AG04450 (cell line): ENCODE results near the gene MAD1L1. TPM values are rescaled to one million over a fixed set of nuclear protein-coding genes. Genes with fewer than 3 reads are reported as not detected.
"Not testable (repeated sequence)": the region's sequence is repeated elsewhere in the genome, so short reads cannot be mapped to it uniquely, and the experiment has no call there.

Source experiments
- CTCF ChIA-PET: fragments of 300-600, 350-600 bp; formaldehyde crosslinking; extraction: SDS; loops from one replicate; lab custom pipeline; 2022; ENCODE audit warnings: antibody characterized with exemption, inconsistent platforms; lab: Charles Lee
- POLR2A ChIA-PET: fragments of 350-600 bp; formaldehyde crosslinking; extraction: SDS; loops from one replicate; lab custom pipeline; 2021; ENCODE audit warnings: antibody characterized with exemption, inconsistent platforms; lab: Yijun Ruan, JAX
- DNase-seq: peaks from one replicate; pipeline ENCODE4 v3.0.0-alpha.2; 2011; ENCODE audit warnings: low read depth, low spot score
- H3K27ac ChIP-seq: one replicate; pipeline ENCODE4 v1.5.1; 2012; ENCODE audit warnings: low read depth, low read length, control low read depth
- H3K27me3 ChIP-seq: one replicate; pipeline ENCODE4 v1.6.0; 2012; ENCODE audit warnings: low read length; ENCODE audit not compliant: control insufficient read depth, insufficient read depth
- H3K4me3 ChIP-seq: 2 replicates; pipeline ENCODE4 v1.5.1; 2011; ENCODE audit warnings: mild to moderate bottlenecking, low read depth, low read length, control low read depth
- H3K9me3 ChIP-seq: 2 replicates; pipeline ENCODE4 v1.5.1; 2012; ENCODE audit warnings: low read length; ENCODE audit not compliant: control insufficient read depth, insufficient read depth
- polyA plus RNA-seq: library from polyadenylated mRNA; depleted of rRNA; stranded (reverse); fragments of >200 nt; gene quantifications from 2 replicates; pipeline ENCODE4 v1.2.3, GENCODE V29; 2011
- TF ChIP-seq, protein P1 (sequence below): IDR thresholded peaks from 2 replicates; pipeline ENCODE4 v1.5.1; 2011; ENCODE audit warnings: low read depth, low read length, control low read depth, inconsistent platforms

Gene MAD1L1
- polyA plus RNA-seq, 1 experiment: 11.9 TPM

DNA sequence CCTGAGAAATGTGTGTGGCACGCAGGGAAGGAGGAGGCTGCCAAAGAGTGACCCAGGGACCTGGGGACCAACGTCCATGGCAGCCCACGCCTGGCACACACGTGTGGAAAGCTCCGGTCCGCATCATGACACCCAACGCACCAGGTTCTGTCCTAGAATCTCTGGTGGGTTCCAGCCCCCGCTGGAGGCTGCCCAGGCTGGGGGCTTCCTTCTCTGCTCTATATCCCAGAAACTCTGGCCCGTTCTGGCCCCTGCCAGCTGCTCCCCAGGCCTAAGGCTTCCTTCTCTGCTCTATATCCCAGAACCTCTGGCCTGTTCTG, 300.8 kb downstream of the MAD1L1 start:
- H3K9me3 ChIP-seq: peaks cover 20% of the 10 kb centered on the region; the same call in 1 of the 2 replicates
- no peaks in the 10 kb centered on the region for H3K27me3 ChIP-seq
- no peak overlapping the region for H3K4me3 ChIP-seq
- no peak for DNase-seq
- TF ChIP-seq, protein P1, sequence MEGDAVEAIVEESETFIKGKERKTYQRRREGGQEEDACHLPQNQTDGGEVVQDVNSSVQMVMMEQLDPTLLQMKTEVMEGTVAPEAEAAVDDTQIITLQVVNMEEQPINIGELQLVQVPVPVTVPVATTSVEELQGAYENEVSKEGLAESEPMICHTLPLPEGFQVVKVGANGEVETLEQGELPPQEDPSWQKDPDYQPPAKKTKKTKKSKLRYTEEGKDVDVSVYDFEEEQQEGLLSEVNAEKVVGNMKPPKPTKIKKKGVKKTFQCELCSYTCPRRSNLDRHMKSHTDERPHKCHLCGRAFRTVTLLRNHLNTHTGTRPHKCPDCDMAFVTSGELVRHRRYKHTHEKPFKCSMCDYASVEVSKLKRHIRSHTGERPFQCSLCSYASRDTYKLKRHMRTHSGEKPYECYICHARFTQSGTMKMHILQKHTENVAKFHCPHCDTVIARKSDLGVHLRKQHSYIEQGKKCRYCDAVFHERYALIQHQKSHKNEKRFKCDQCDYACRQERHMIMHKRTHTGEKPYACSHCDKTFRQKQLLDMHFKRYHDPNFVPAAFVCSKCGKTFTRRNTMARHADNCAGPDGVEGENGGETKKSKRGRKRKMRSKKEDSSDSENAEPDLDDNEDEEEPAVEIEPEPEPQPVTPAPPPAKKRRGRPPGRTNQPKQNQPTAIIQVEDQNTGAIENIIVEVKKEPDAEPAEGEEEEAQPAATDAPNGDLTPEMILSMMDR: no peak
- CTCF ChIA-PET: no interaction called here
- POLR2A ChIA-PET: no interaction called here
- no peak overlapping the region for H3K27ac ChIP-seq

DNA sequence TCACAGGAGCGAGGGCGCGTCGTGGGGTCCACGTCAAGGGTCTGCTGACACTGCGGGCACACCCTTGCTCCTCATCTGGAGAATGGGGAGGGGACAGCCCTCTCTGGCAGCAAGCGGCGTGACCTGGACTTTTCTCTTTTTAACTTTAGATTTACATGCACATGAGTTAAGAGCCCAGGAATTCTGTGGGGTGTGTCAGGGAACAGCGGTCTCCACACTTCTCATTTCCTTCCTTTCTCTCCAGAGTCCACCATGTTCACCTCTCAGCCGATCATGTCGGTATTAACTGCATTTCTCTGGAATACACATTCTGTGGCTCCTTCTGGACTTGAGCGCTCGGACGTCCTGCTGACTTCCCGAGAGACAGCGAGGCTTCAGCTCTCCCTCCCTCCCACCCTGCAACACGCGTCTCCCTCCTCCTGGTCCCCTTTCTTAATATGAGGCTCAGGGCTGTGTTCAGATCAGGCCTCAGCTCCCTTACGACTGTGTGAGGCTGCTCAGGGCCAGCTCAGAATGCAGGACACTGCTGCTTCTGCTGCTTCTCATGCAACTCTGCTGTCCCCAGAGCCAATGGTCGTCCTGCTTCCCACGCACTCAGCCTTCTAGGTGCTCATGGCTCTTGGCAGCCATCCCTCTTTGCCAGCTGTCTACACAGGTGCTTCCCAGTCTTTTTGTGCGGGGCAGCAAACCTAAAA, 301.3 kb downstream of the MAD1L1 start:
- no peak for DNase-seq

DNA sequence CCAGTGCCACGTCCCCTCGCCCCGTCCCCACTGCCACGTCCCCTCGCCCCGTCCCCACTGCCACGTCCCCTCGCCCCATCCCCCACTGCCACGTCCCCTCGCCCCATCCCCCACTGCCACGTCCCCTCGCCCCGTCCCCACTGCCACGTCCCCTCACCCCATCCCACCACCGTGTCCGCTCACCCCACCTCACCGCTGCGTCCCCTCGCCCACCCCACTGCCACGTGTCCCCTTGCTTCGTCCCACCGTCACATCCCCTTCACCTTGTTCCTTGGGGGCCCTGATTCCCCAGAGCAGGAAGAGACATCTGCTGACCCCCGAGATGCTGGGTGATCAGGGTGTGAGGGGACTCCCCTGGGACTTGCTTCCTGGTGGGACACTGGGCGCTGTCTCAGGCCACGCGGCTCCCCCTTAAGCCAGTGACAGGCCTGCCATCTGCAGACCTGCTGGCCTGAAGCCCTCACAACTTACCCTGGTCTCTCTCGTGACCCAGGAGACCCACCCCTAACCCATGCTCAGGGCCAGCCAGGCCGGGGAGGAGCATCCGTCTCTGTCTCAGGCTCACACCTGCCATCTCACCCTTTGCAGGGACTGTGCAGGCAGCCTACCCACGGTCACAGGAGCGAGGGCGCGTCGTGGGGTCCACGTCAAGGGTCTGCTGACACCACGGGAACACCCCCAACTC, 302.2 kb downstream of the MAD1L1 start:
- H3K27me3 ChIP-seq: no peaks in the 10 kb centered on the region
- no peak overlapping the region for H3K27ac ChIP-seq
- POLR2A ChIA-PET: no interaction called here
- peaks cover 20% of the 10 kb centered on the region; the same call in 1 of the 2 replicates for H3K9me3 ChIP-seq
- DNase-seq: no peak
- H3K4me3 ChIP-seq: no peak overlapping the region
- CTCF ChIA-PET: no interaction called here
- TF ChIP-seq, protein P1: no peak

More for the DNA sequence above, 301.3 kb downstream of the MAD1L1 start:
- Histone ChIP-seq H3K27me3 (no peaks in the 10 kb centered on the region), H3K4me3 (no peak overlapping the region), H3K27ac (no peak overlapping the region), H3K9me3 (peaks cover 20% of the 10 kb centered on the region; the same call in 1 of the 2 replicates)
- TF ChIP-seq, protein P1: no peak
- ChIA-PET CTCF (no interaction called here), POLR2A (no interaction called here)

DNA sequence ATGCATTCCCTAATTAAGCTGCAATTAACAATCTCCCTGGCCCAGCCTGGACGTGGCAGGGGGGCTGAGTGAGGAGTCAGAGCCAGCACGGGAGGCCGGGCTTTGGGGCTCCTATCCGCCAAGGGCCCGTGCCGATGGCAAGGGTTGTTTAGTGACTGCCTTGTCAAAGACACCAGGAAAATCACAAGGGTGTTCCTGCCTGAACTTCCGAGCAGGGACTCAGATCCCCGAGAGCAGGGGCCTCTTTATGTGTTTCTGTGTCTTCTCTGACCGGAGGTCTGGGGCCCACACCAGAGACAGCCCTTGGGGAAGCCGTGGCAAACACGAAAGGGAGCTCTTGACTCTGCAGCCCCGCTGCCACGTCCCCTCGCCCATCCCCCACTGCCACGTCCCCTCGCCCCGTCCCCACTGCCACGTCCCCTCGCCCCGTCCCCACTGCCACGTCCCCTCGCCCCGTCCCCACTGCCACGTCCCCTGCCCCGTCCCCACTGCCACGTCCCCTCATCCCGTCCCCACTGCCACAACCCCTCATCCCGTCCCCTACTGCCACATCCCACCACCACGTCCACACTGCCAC, 303.3 kb downstream of the MAD1L1 start:
- peaks cover 14% of the 10 kb centered on the region; the same call in 1 of the 2 replicates for H3K9me3 ChIP-seq
- H3K27me3 ChIP-seq, H3K27ac ChIP-seq, POLR2A ChIA-PET, DNase-seq, CTCF ChIA-PET, H3K4me3 ChIP-seq: not testable (repeated sequence)

DNA sequence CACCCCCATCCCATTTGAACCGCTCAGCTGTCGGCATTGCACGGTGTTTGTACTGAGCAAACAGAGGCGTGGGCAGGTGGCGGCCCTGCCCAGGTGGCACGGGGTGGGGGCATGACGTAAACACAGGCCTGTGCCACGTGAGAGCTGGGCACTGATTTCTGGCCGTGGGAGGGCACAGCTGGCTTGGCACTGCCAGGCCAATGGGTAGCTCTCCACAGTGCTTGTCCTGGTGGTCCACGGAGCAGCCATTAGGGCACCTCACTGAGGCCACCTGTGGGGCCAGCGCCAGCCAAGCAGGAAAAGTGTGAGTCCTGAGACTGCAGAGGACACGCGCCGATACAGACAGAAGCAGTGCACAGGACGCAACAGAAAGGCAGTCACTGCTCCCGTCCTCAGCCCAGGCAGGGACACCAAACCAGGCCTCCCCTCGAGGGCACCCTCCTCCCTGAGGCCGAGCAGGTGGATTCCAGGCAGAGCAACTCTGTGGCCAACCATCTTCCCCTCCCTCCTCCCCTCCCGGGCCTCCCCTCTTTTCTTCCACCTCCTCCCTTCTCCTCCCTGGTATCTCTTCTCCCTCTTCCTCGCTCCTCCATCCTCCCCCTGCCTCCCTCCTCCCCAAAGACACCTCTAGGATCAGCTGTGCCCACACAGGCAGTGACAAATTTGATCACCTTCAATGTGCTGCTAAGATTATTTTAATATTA, 303.9 kb downstream of the MAD1L1 start:
- DNase-seq: no peak
- Histone ChIP-seq H3K27ac (no peak overlapping the region), H3K4me3 (no peak overlapping the region), H3K9me3 (peaks cover 14% of the 10 kb centered on the region; the same call in 1 of the 2 replicates), H3K27me3 (no peaks in the 10 kb centered on the region)
- TF ChIP-seq, protein P1: no peak
- ChIA-PET POLR2A (no interaction called here), CTCF (no interaction called here)
